ENCODE results near the gene ATP2A1.

DNA sequence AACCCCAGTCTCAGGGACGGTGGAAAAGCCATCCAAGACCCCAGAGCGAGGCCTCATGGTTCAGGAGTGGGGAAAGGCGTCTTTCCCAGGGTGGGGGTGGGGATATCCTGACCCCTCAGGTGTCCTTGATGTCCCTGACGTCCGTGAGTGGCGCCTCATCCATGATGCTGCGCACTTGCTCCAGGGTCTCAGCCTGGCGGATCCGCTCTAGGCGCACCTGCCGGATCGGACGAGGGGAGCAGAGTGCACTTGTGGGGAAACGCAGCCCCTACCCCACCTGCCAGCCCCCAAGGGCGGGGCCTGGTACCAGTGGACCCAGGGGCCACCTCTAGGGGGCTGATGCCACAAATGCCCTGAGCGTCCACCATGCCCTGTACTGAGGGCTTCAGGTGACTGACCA, 26.5 kb downstream of the ATP2A1 start:
- TF ChIP-seq CTCF (IDR thresholded peaks at IDR 0.05) (no peak), POLR2A (IDR thresholded peaks at IDR 0.05) (no peak)

Data from esophagus squamous epithelium (tissue), 4 donors.